Right lobe of liver (tissue), 6 donors: Measurements from ENCODE around the gene RBFOX2. TPM values are rescaled to one million over a fixed set of nuclear protein-coding genes. Genes with fewer than 3 reads are reported as not detected.

Source experiments
- ATAC-seq, 4 donors: fragments of 200-7000 bp; cut with Tn5 transposase; one replicate each; pipeline ENCODE4 v1.9.1; 2020; ENCODE audit warnings: mild to moderate bottlenecking in 4 of 4, moderate library complexity in 4 of 4
- DNase-seq, 3 donors: peaks; one replicate each; pipeline ENCODE4 v3.0.0-alpha.2; 2020
- H3K27ac ChIP-seq, 3 donors: fragments of 200-600 bp; one replicate each; pipeline ENCODE4 v1.8.0; 2022
- H3K27me3 ChIP-seq, 2 donors: fragments of 200-600 bp; one replicate each; pipeline ENCODE4 v1.8.0; 2022
- H3K36me3 ChIP-seq, 4 donors: fragments of 200-600 bp; sonication (generic) in 1 of 4; one replicate each; pipeline versions ENCODE4 v1.5.1 to v1.8.0; 2017 to 2022; ENCODE audit warnings: control low read depth in 1 of 4
- H3K4me1 ChIP-seq, 4 donors: fragments of 200-600 bp; sonication (generic) in 1 of 4; one replicate each; pipeline versions ENCODE4 v1.5.1 to v1.8.0; 2017 to 2022; ENCODE audit warnings: control low read depth in 1 of 4
- H3K4me3 ChIP-seq, 3 donors: fragments of 200-600 bp; one replicate each; pipeline ENCODE4 v1.8.0; 2022
- H3K9me3 ChIP-seq, 4 donors: fragments of 200-600 bp; sonication (generic) in 1 of 4; one replicate each; pipeline versions ENCODE4 v1.5.1 to v1.8.0; 2017 to 2022; ENCODE audit warnings: control low read depth in 1 of 4
- CTCF ChIP-seq, 4 donors: fragments of 200-600 bp in 3 of 4; fragments of 450-650 bp in 1 of 4; IDR thresholded peaks; one replicate each; pipeline versions ENCODE4 v1.5.1 to v1.8.0; 2016 to 2022; ENCODE audit warnings: antibody characterized with exemption in 4 of 4, mild to moderate bottlenecking in 2 of 4
- POLR2A ChIP-seq: fragments of 450-650 bp; IDR thresholded peaks from one replicate; pipeline ENCODE4 v1.6.1; 2017; ENCODE audit warnings: antibody characterized with exemption, mild to moderate bottlenecking
- WGBS: methylation state at CpG from one replicate; pipeline ENCODE4 v1.1.6; 2018; ENCODE audit warnings: low coverage, low lambda C conversion rate; ENCODE audit not compliant: insufficient coverage; ENCODE audit errors: missing lambda C conversion rate; 5-methylcytosine and 5-hydroxymethylcytosine counted together
- intact Hi-C, 2 donors: fragments of 100-400 bp; cut with DNase I; formaldehyde crosslinking; loops; one replicate each; pipeline versions ENCODE4 v1.11.2 to v1.14.1; 2022
- total RNA-seq, 6 experiments: library from RNA; depleted of rRNA in 2 of 6; stranded (reverse); fragments of >200 nt in 2 of 6; fragmentation: NEBNext Ultra II Directional in 3 of 6; extraction: Animal tissue kit (Norgen Biotek cat#: 25700) in 3 of 6; gene quantifications; one replicate each; pipeline versions ENCODE4 v1.1.0 to v1.2.4, GENCODE V29; 2016 to 2023
- donor health status: DM: no; HTN: yes; CAD: no.
- donor health status: DM: no; HTN: no; CAD: no.
- donor health status: DM: no; HTN: no; CAD: no.
- donor health status: DM: no; HTN: yes; CAD: no.
- donor health status: DM: no; HTN: yes; CAD: no.

RBFOX2 gene
- total RNA-seq, 6 experiments from 2014 or later = 23.9 to 36.5 (median 29.5) TPM

- TF ChIP-seq POLR2A = no peak
- TF ChIP-seq CTCF (IDR thresholded peaks at IDR 0.05) = no peak
- Histone ChIP-seq H3K9me3 (no peaks in the 10 kb centered on the region), H3K36me3 (no peaks in the 10 kb centered on the region), H3K4me1 (peaks cover 0 to 31% (median 14%) of the 10 kb centered on the region in 4 donors), H3K27me3 (no peaks in the 10 kb centered on the region), H3K4me3 (no peak overlapping the region), H3K27ac (no peak overlapping the region)
- WGBS = 60% methylated on average over 3 of the region's 3 CpGs
- DNase-seq (no peak), ATAC-seq (no peak)
- intact Hi-C loops = no loop called here
Observed at GRCh38 chr22:36008565-36008964, 20.1 kb downstream of the RBFOX2 start.

GRCh38 chr22:36008131-36008530, 20.5 kb downstream of the RBFOX2 start:
- no peaks in the 10 kb centered on the region for H3K9me3 ChIP-seq
- H3K27me3 ChIP-seq = no peaks in the 10 kb centered on the region
- H3K27ac ChIP-seq = no peak overlapping the region
- intact Hi-C loops = no loop called here
- no peaks in the 10 kb centered on the region for H3K36me3 ChIP-seq
- no peak for ATAC-seq
- no peak overlapping the region for H3K4me3 ChIP-seq
- H3K4me1 ChIP-seq = peaks cover 0 to 31% (median 14%) of the 10 kb centered on the region in 4 donors
- TF ChIP-seq CTCF (IDR thresholded peaks at IDR 0.05) = no peak
- no peak for TF ChIP-seq POLR2A
- DNase-seq = no peak

- intact Hi-C loops = no loop called here
- no peaks in the 10 kb centered on the region for H3K9me3 ChIP-seq
- TF ChIP-seq CTCF (IDR thresholded peaks at IDR 0.05) (no peak), POLR2A (no peak)
- H3K36me3 ChIP-seq = no peaks in the 10 kb centered on the region
- WGBS = 78% methylated on average over 7 of the region's 9 CpGs
- no peak overlapping the region for H3K4me3 ChIP-seq
- H3K27ac ChIP-seq = no peak overlapping the region
- DNase-seq = no peak
- no peak for ATAC-seq
- no peaks in the 10 kb centered on the region for H3K27me3 ChIP-seq
- peaks cover 0 to 21% (median 8%) of the 10 kb centered on the region in 4 donors for H3K4me1 ChIP-seq
Observed at GRCh38 chr22:36003972-36004674, 24.5 kb downstream of the RBFOX2 start.

- Histone ChIP-seq H3K36me3 (no peaks in the 10 kb centered on the region), H3K27ac (no peak overlapping the region), H3K4me3 (no peak overlapping the region), H3K4me1 (peaks cover 0 to 13% (median 3%) of the 10 kb centered on the region in 4 donors), H3K27me3 (no peaks in the 10 kb centered on the region), H3K9me3 (no peaks in the 10 kb centered on the region)
- no peak for TF ChIP-seq CTCF (IDR thresholded peaks at IDR 0.05)
- TF ChIP-seq POLR2A = no peak
- WGBS = 94% methylated on average over 4 of the region's 5 CpGs
- intact Hi-C loops = no loop called here
- ATAC-seq (no peak), DNase-seq (no peak)
Observed at GRCh38 chr22:36002718-36003260, 25.8 kb downstream of the RBFOX2 start.
